GM19372 (cell line): ENCODE measurements around the gene MLLT3.

Experiments used
- ATAC-seq: cut with Tn5 transposase; IDR thresholded peaks from one replicate; pipeline ENCODE4 v1.9.1; 2021; ENCODE audit warnings: mild to moderate bottlenecking, low read depth, moderate library complexity; ENCODE audit not compliant: unreplicated experiment

The MLLT3 gene

DNA sequence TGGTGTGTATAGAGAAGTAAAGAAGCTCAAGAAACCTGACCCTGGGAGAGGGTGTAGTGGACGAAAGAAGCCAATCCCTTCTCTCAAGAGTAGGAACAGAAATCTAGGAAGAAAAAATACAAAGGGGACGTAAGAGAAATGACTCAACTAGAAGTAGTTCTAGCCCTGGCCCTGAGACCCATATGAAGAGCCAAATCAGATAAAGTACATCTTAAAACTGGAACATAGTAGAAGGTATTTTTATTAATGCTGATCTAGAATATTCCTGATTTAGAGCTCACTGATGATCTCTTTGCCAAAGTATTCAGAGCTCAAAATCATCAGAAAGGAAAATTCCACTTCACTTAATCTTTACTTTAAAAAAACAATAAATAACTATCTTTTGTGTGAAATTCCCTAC lies 184.8 kb downstream of the MLLT3 start:
- ATAC-seq = no peak

DNA sequence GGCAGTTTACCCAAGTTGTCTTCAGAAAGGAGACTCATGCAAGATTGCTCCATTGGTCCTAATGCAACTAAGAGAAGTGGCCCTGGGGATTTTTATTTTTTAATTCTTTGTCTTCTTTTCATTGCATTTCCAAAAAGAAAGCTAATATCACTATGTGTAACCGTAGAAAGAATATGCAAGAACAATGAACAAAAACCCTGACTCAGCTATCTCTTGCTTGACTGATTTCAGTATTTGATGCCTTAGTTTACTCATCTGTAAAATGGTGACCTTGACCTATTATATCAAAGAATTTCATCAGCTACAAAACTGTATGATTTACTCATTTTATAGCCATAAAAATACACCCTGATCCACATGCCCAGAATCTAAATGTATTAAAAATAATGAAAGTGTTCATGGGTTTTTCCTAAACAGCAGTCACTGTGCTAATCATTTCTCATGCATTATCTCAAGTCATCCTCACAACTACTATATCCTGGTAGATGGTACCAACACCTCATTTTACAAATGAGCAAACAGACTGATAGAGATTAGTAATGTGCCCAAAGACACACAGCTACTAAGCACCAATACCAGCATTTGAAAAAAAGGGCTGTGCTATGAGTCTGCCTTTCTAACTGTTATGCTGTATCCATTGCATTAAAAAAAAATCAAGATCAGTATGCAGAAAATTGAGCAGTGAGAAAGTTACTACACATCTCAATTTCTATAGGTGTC lies 185.7 kb downstream of the MLLT3 start:
- no peak for ATAC-seq

DNA sequence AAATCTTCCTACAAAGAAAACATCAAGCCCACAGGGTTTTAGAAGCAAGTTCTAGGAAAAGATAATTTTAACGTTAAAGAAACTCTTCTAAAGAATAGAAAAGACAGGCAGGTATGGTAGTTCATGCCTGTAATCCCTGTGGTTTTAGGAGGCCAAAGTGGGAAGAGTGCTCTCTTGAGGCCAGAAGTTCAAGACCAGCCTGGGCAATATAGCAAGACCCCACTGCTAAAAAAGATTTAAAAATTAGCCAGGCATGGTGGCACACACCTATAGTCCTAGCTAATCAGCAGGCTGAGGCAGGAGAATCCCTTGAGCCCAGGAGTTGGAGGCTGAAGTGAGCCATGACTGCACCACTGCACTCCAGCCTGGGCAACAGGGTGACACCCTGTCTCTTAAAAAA lies 193.3 kb downstream of the MLLT3 start:
- no peak for ATAC-seq

DNA sequence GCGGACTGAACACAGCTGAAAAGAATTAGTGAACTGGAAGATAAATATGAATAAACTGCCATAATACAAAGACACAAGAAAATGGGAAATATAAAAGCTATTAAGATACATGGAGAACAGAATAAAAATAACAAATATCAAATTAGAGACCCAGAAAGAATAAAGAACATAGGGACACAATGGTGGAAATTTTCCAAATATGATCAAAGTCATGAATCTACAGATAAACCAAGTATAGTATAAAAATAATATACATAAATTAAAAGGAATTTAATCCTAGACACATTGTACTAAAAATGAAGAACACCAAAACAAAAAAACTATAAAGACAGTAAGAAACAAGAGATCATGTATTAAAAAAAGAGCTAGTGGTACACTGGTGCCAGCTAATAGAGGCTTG lies 194.9 kb downstream of the MLLT3 start:
- ATAC-seq = no peak

DNA sequence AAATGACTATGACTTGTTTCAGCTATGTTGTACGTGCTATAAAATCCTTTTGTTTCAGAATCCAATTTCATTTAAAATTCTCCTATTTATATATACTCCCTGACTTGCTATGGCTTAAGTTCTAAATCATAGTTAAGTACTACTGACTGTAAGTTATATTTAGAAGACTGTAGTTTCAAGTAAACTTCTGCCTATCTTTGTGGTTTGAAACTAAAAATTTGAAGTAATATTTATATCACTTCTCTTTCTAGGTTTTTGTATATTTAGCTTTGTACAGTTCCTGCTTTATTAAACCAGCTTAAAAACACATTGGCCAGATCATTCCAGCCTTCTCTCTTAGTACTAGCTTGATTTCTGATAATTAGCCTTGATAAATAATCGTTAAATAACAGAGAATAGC lies 196.3 kb downstream of the MLLT3 start:
- ATAC-seq = peak; percentile 75

DNA sequence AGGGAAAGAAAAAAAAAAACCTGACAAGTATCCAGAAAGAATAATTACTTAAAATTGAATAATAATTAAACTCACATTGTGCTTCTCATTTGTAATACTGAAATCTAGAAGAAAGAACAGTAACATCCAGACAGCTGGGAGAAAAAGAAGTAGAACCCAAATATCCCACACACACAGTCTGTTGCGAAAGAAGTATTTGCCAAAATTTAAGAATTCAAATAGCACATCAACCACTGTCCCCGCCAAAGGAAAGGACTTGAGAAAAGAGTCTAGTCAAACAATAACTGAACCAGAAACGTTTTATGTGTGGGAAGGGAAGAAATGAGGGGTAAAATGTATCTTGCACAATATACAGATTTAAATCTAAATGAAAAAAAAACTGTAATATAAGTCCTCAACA lies 202.8 kb downstream of the MLLT3 start:
- ATAC-seq = no peak

DNA sequence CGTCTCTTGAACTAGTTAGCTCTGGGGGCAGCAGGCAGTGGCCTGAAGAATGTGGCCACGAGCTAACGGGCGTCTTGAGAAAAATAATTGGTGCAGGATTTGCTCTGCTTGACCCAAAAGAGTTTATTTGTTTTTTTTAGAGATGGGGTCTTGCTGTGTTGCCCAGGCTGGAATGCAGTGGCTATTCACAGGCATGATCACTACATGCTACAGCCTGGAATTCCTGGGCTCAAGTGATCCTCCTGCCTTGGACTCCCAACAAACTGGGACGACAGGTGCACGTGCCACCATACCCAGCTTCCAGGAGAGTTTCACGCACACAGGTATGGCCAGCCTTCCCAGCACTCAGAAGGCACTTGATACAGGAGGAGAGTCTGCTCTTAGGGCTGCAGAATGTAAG lies 203.8 kb downstream of the MLLT3 start:
- ATAC-seq = no peak

DNA sequence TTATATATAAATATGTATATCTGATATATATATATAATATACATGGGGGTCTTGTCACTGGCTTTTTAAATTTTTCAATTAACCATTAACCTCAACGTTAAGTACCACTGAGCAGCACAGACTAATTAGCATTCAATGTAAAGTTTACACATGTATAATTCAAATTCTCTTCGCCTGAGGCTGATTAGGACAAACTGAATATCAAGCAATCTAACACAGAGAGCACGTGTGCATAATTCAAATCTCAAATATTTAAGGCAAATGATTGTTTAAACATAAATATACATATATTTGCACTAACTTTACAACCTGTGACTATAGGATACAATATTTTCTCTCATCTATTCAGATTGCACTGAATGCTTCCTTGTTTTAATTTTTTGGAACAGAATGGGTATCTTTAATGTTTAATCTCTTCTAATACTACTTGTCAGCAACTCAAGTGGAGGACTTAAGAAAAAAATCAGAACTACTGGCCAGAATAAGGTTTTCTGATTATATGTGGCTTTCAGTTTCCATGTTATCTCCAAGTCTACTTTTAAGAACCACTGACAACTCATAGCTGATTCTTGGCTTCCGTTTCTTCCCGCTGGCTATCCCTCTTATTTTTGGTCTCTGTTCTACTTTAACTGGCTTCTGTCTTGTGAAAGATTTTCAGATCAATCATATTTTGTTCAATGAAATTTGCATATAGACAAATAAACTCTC lies 204.8 kb downstream of the MLLT3 start:
- ATAC-seq = no peak

DNA sequence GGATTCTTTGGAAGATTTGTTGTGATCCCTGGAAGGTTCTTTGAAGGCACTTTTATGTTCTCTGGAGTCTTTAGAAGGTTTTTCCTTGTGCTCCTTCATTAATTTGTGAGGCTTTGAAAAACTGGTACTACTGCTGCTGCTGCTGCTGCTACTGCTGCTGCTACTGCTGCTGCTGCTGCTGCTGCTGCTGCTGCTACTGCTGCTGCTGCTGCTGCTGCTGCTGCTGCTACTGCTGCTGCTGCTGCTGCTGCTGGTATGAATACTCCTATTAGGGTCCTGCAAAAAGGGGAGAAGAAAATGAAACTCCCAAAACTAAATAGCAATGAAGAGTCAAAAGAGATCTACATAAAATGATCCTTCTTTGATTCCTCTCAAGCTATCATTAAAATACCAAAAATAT lies 208.1 kb downstream of the MLLT3 start:
- no peak for ATAC-seq

DNA sequence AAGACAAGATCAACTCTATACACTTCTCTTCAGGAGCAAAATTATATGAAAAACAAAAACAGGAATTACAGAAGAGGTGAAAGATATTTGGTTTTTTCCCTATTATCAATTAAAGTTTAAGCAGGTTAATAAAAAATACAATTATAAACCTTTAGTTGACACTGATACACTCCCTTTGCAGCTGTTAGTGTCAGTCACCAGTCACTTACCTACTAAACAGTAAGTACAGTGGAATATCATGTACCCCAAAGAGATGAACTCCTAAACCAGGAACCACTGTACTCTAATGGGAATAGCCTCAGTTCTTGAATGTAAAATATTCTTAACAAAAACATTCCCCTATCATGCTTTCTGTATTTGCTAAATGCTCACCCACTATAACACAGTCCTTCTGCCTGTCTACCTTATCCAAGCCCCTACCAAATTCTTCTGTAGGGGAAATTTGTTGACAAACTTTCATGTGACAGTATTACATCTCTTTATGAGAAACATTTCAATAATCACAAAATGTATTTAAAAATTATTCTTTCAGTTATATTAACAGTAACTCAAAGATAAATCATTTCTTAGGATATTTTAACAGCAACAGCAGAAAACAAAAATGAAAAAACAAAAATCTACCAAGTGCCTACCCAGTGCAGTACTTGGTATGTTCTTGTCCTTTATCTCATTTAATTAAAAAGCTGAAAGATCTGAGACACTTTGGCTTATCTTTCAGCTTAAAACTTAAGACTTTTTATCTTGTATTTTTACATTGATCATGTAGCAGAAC lies 212.8 kb downstream of the MLLT3 start:
- ATAC-seq = no peak

DNA sequence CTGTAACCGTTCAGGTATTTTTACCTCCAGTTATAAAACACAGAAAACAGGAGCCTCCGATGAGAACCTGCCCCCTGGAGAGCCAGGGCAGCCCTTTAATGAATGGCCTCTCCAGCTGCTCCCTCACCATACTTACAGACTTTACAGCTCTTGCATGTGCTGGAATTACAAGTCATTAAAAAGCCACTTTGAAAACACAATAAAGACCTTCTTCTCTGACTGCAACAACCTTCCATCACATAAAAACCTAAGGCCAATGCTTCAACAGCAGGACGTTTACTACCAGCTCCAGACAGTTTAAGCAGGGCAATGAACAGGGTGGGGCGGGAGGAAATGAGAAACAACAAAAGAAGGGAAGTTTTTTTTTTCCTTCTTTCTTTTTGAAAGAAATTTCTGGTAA lies 213.8 kb downstream of the MLLT3 start:
- ATAC-seq = no peak

DNA sequence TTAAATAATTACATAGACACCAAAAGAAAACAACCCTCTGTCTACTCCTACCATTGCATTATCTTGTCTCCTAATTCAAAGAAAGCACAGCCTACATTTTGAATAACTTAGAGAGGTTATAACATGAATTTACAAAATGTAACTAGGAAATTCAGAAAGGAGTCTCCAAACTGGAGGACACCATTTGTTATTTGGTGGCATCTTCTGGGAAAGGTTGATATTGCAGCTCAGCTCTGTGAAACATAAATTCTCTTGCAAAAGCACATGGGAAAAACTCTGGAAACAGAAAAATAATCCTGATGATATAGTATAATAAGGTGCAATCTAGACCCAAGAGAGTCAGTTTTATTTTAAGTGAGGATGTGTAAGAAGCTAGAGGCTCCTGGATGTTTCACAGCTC lies 215.3 kb downstream of the MLLT3 start:
- ATAC-seq = no peak

DNA sequence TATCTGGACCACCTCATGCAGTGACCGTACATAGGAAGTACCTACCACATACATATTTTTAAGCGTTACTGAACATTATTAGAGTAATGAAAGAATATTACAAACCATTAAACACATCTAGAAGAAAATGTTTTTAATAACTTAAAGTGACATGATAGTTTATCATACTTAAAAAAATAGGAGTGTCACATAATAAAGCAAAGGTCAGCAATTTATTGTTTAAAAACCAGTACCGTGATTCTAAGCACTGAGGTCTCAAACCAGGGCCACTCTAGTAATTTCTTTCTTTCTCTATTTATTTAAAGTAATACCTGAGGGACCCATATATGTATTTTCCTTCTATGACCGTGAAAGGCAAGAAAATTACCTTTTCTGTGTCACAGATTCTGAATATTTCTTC lies 216.0 kb downstream of the MLLT3 start:
- ATAC-seq = no peak

DNA sequence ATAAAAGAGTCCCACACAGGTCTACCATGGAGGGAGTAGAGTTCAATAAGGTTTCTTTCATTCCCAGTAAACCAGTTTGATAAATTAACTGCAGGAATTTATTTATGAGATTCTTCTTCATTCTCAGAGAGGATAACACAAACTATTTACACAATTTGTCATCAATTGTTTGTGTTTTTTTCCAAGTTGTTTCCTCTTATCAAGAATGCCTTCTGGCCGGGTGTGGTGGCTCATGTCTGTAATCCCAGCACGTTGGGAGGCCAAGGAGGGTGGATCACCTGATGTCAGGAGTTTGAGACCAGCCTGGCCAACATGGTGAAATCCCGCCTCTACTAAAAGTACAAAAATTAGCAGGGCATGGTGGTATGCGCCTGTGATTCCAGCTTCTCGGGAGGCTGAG lies 216.7 kb downstream of the MLLT3 start:
- ATAC-seq = no peak

DNA sequence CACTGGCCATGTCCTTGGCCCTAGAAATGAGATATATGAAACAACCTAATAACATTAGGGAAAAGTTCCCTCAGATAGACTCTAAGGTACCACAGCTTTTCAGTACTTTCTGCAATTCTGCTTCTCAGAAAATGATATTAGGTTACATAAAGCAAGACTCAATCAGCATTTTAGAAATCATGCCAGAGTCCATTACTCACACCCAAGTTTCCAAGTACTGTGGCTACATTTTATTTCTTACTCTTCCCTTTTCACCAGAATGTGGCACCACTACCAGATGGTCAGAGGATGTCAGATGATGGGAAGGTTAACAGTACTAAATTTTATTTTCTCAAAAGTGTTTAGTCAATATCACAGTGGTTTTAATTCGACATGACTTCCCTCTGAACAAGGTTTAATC lies 217.2 kb downstream of the MLLT3 start:
- no peak for ATAC-seq

DNA sequence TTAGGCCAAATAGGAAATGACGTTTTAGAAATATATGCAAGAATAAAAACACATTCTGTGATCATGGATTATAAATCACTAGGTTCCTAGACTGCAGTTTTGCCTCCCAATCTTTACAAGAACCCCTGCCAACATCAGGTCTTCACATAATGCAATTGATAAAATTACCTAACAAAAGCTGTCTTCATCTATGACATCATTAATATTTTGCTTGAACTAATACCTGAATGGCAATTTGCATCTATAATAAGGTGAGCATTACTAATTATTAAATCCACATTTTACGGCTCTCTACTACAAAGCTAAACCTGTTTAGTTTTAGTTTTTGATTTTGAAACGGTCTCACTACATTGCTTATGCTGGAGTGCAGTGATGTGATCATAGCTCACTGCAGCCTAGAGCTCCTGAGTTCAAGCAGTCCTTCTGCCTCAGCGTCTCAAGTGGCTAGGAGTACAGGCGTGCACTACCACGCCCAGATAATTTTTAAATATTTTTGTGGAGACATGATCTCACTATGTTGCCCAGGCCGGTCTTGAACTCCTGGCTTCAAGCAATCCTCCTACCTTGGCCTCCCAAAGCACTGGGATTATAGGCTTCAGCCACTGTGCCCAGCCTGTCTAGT lies 218.0 kb downstream of the MLLT3 start:
- ATAC-seq = no peak

DNA sequence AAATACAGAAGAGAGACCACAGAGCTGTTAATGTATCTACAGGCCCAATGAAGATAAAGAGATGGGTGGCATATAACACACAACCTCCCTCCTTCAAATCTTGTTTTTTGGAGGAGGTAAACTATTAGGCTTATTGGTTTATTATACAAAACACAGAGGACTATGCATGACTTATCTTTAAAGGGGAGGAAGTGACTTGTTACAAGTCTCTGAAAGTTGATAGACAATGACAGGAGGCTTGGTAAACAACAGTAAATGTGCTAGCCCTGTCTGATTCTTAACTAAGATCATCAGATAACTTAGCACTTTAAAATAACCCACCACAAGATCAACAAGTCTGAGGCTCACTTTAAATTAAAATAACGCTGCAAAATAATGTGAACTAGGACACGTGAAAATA lies 219.0 kb downstream of the MLLT3 start:
- no peak for ATAC-seq

DNA sequence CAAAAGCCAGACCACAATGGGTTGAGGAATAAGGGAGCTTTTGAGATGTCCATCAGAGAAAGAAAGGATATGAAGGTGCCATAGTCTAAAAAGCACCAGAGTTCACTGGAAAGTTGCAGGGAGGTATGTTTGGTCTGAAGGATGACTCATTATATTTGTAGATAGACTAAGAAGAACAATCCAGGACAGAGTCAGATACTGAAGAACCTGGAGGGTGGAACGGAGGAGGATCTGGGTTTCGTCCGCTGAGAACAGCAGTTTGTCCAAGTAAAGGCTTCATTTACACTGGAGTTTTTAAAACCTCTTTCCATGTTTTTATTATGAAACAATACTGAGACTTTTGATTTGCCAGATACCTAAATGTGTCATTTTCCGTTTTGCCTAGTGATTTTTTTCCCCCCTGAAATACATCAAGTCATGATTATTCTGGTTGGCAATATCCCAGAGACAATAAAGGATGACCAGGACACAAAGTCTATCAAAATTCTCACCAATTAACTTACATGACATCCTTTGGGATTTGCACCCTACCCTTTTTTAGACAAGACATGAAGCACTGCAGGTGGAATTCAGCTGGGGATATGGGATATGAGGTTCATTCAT lies 219.9 kb downstream of the MLLT3 start:
- ATAC-seq = no peak

DNA sequence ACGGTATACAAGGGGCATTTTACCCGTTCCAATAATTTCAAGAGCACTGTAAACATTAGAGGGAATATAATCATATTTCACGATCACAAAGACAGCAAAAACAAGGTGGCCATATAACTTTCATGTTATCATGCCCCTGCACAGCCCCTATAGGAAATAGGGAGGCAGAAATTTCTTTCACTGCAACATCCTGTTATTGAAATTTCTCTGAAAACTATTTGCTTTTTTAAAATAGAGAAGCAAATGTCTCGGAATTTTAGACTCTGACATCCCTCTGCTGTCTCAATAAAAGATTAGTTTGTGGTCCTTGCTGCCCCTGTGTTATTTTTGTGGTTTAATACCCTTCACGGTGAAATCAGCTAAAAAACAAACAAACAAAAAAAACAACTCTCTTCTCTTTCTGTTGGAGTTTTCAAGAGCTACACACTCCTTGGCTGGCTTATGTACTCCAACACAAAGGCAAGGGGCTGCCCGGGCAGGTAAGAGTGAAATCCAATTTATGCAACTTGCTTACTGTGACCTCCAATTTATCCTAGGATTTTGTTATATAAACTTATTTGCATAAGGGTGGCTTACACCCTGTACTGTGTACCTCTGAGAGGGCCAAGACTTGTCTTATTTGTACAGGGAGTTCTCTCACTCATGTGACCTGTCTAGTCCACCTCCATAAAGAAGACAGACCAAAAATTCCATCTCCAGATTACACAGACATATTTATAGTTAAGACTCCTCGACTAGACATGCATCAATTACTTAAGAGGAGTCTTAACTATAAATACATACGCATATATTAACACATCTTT lies 223.6 kb downstream of the MLLT3 start:
- ATAC-seq = no peak

DNA sequence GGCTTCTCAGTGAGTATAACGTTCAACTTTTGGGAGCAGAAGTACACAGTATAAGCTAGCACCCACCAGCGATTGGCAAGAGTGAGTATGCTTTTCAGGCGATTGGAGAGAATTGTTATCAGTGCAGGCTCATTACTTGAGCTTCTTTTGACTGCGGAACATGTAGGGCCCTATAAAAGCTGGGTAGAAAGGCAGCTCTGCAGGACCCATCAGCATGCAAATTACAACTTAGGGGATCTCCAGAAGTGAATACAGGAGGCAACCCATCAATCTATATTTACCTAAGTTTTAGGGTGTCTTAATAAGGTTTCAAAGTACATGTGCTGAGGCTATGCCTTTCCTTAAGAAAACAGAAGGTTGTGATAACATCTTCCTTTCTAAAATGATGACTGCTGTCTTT lies 225.0 kb downstream of the MLLT3 start:
- ATAC-seq = no peak
